Activated CD4-positive, alpha-beta memory T cell treated with anti-CD3 and anti-CD28 coated beads for 36 hours (primary cell): ENCODE measurements around the gene CEP250. TPM values are rescaled to one million over a fixed set of nuclear protein-coding genes. Genes with fewer than 3 reads are reported as not detected.
A peak's percentile ranks its signal among the peaks of the same experiment; 100 is the strongest.
"Not testable (repeated sequence)": the region's sequence is repeated elsewhere in the genome, so short reads cannot be mapped to it uniquely, and the experiment has no call there.

Source experiments
- CTCF ChIA-PET: fragments of 350-600 bp; sonication (Branson Sonifier 250); formaldehyde crosslinking; loops from one replicate; lab custom pipeline; 2021; ENCODE audit warnings: antibody characterized with exemption, inconsistent platforms; lab: Charles Lee
- POLR2A ChIA-PET: fragments of 350-600 bp; sonication (Branson Sonifier 250); formaldehyde crosslinking; loops from one replicate; lab custom pipeline; 2021; ENCODE audit warnings: antibody characterized with exemption; lab: Charles Lee
- DNase-seq: peaks from one replicate; pipeline ENCODE4 v3.0.0-alpha.2; 2020
- H3K27ac Mint-ChIP-seq: one replicate; pipeline ENCODE4 v1.8.0; 2021; ENCODE audit warnings: mixed read lengths
- H3K27me3 Mint-ChIP-seq: one replicate; pipeline ENCODE4 v1.8.0; 2021; ENCODE audit warnings: mixed read lengths
- H3K36me3 Mint-ChIP-seq: one replicate; pipeline ENCODE4 v1.8.0; 2021; ENCODE audit warnings: mixed read lengths
- H3K4me1 Mint-ChIP-seq: one replicate; pipeline ENCODE4 v1.8.0; 2021; ENCODE audit warnings: low read depth, mixed read lengths
- H3K4me3 Mint-ChIP-seq: one replicate; pipeline ENCODE4 v1.8.0; 2021; ENCODE audit warnings: mild to moderate bottlenecking, mixed read lengths
- H3K9me3 Mint-ChIP-seq: one replicate; pipeline ENCODE4 v1.8.0; 2021; ENCODE audit warnings: mixed read lengths
- intact Hi-C: fragments of 100-400 bp; cut with micrococcal nuclease; formaldehyde crosslinking; loops from one replicate; pipeline ENCODE4 v1.15.1; 2023
- total RNA-seq, 2 experiments: library from RNA; stranded (reverse); gene quantifications; one replicate each; pipeline ENCODE4 v1.2.3, GENCODE V29; 2021

The CEP250 gene
- total RNA-seq, 2 experiments from 2014 or later = 47.2 to 60.8 TPM

DNA sequence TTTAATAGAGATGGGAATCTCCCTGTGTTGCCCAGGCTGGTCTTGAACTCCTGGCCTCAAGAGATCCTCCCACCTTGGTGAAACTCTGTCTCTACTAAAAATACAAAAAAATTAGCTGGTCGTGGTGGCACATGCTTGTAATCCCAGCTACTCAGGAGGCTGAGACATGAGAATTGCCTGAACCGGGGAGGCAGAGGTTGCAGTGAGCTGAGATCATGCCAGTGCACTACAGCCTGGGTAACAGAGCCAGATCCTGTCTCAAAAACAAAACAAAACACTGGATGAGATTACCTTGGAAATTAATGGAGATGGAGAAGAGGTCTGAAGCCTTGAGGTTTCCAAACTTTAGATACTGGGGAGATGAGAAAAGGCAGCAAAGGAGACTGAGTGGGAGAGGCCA, 2.1 kb downstream of the CEP250 start:
- DNase-seq, H3K27me3 Mint-ChIP-seq, H3K4me3 Mint-ChIP-seq, H3K27ac Mint-ChIP-seq, H3K9me3 Mint-ChIP-seq, H3K36me3 Mint-ChIP-seq: not testable (repeated sequence)
- intact Hi-C loops = loop anchor here (5.0 to 10.0 kb wide), 3 partner anchors 85 to 363 kb away; partner anchors contain the start of genes CPNE1, ERGIC3, RBM12 and TRPC4AP
- ChIA-PET POLR2A (interaction anchor here (1.3 kb wide), 1 partner anchor 242 kb away, joined by 3 read pairs; the partner anchor contains the start of genes NFS1 and ROMO1), CTCF (interaction anchor here (1.8 kb wide), 1 partner anchor 10 kb away, joined by 9 read pairs; no protein-coding TSS in a partner anchor)
- H3K4me1 Mint-ChIP-seq = peaks cover 28% of the 10 kb centered on the region

- ChIA-PET POLR2A (interaction anchor here (0.9 kb wide), 1 partner anchor 32 kb away, joined by 3 read pairs; no protein-coding TSS in a partner anchor), CTCF (interaction anchor here (1.0 to 1.8 kb wide), 3 partner anchors 11 to 16 kb away, joined by 3 to 9 read pairs (median 3); no protein-coding TSS in a partner anchor)
- intact Hi-C loops = loop anchor here (5.0 to 10.0 kb wide), 3 partner anchors 84 to 364 kb away; partner anchors contain the start of genes CPNE1, ERGIC3, RBM12 and TRPC4AP
- Mint-ChIP-seq H3K36me3 (peaks cover 3% of the 10 kb centered on the region), H3K27ac (no peak overlapping the region), H3K27me3 (no peaks in the 10 kb centered on the region), H3K4me1 (peaks cover 25% of the 10 kb centered on the region), H3K4me3 (no peak overlapping the region), H3K9me3 (no peaks in the 10 kb centered on the region)
- DNase-seq = no peak
These were observed 3.0 kb downstream of the CEP250 start for GRCh38 chr20:35458388-35458787.

GRCh38 chr20:35461620-35462019, 6.2 kb downstream of the CEP250 start:
- H3K27me3 Mint-ChIP-seq = no peaks in the 10 kb centered on the region
- ChIA-PET CTCF (interaction anchor here (0.6 to 1.2 kb wide), 3 partner anchors 10 to 29 kb away, joined by 3 to 4 read pairs (median 4); no protein-coding TSS in a partner anchor), POLR2A (no interaction called here)
- intact Hi-C loops = no loop called here
- DNase-seq = no peak
- H3K9me3 Mint-ChIP-seq = no peaks in the 10 kb centered on the region
- no peak overlapping the region for H3K27ac Mint-ChIP-seq
- no peak overlapping the region for H3K4me3 Mint-ChIP-seq
- H3K36me3 Mint-ChIP-seq = peaks cover 3% of the 10 kb centered on the region
- peaks cover 9% of the 10 kb centered on the region for H3K4me1 Mint-ChIP-seq

DNA sequence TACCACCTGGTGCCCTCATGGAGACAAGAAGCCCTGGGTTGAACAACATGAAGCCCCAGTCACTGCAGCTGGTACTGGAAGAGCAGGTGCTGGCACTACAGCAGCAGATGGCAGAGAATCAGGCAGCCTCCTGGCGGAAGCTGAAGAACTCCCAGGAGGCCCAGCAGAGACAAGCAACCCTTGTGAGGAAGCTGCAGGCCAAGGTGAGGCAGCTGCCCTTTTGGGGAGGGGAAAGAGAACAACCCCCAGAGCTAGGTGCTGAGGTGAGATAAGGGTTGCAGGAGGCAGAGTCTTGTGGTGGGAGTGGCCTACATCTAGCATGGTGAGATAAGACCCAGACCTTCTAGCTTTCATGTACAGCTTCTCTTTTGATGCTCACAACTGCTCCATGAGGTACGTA, 7.0 kb downstream of the CEP250 start:
- POLR2A ChIA-PET = no interaction called here
- CTCF ChIA-PET = interaction anchor here (0.6 to 3.5 kb wide), 11 partner anchors 9 to 531 kb away, joined by 3 to 18 read pairs (median 4); no protein-coding TSS in a partner anchor
- Mint-ChIP-seq H3K36me3 (peaks cover 3% of the 10 kb centered on the region), H3K9me3 (no peaks in the 10 kb centered on the region), H3K27me3 (no peaks in the 10 kb centered on the region), H3K4me3 (no peak overlapping the region), H3K4me1 (peaks cover 4% of the 10 kb centered on the region), H3K27ac (no peak overlapping the region)
- intact Hi-C loops = no loop called here
- no peak for DNase-seq

- Mint-ChIP-seq H3K4me3 (no peak overlapping the region), H3K27ac (no peak overlapping the region), H3K27me3 (no peaks in the 10 kb centered on the region), H3K9me3 (no peaks in the 10 kb centered on the region), H3K36me3 (peaks cover 5% of the 10 kb centered on the region), H3K4me1 (no peaks in the 10 kb centered on the region)
- ChIA-PET CTCF (interaction anchor here (0.6 to 3.5 kb wide), 35 partner anchors 9 to 529 kb away, joined by 3 to 19 read pairs (median 3); partner anchors contain the start of genes CEP250, ERGIC3, NFS1 and ROMO1), POLR2A (no interaction called here)
- intact Hi-C loops = no loop called here
- DNase-seq = peak; percentile 58
These were observed 8.3 kb downstream of the CEP250 start for GRCh38 chr20:35463455-35464300.

DNA sequence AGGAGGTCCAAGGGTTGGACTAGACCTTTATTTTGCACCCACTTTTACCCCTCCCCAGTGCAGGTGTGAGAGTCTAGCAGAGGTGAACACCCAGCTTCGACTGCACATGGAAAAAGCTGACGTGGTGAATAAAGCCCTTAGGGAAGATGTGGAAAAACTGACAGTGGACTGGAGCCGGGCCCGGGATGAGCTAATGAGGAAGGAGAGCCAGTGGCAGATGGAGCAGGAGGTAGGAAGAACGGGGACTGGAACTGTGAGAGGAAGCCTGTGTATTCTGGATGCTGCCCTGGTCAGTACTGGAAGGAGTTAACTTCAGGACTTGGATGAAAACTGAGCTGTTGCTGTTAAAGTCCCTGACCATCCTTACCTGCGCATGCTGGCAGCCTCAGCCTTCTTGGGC, 10.6 kb downstream of the CEP250 start:
- Mint-ChIP-seq H3K36me3 (peaks cover 8% of the 10 kb centered on the region), H3K9me3 (no peaks in the 10 kb centered on the region), H3K4me1 (no peaks in the 10 kb centered on the region), H3K27ac (no peak overlapping the region), H3K27me3 (no peaks in the 10 kb centered on the region), H3K4me3 (no peak overlapping the region)
- DNase-seq = no peak
- CTCF ChIA-PET = interaction anchor here (1.0 to 1.9 kb wide), 3 partner anchors 10 to 135 kb away, joined by 3 to 6 read pairs (median 5); partner anchors contain the start of gene CEP250
- intact Hi-C loops = no loop called here
- POLR2A ChIA-PET = interaction anchor here (2.2 kb wide), 1 partner anchor 11 kb away, joined by 11 read pairs; the partner anchor contains the start of gene CEP250

DNA sequence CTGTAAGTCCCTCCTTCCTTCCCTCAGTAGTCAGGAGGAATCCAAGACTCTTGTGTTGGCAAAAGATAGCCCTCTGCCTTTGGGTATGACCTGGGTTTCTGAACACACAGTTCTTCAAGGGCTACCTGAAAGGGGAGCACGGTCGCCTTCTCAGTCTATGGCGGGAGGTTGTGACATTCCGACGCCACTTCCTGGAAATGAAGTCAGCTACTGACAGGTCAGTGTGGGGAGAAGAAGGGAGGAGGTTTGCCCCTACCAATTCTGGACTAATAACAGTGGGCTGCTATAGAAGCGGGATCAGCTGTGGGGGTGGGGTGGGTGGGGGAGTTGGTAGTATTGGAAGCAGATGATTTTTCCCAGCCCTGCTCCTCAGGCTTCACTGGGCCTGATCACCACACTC, 11.5 kb downstream of the CEP250 start:
- intact Hi-C loops = no loop called here

DNA sequence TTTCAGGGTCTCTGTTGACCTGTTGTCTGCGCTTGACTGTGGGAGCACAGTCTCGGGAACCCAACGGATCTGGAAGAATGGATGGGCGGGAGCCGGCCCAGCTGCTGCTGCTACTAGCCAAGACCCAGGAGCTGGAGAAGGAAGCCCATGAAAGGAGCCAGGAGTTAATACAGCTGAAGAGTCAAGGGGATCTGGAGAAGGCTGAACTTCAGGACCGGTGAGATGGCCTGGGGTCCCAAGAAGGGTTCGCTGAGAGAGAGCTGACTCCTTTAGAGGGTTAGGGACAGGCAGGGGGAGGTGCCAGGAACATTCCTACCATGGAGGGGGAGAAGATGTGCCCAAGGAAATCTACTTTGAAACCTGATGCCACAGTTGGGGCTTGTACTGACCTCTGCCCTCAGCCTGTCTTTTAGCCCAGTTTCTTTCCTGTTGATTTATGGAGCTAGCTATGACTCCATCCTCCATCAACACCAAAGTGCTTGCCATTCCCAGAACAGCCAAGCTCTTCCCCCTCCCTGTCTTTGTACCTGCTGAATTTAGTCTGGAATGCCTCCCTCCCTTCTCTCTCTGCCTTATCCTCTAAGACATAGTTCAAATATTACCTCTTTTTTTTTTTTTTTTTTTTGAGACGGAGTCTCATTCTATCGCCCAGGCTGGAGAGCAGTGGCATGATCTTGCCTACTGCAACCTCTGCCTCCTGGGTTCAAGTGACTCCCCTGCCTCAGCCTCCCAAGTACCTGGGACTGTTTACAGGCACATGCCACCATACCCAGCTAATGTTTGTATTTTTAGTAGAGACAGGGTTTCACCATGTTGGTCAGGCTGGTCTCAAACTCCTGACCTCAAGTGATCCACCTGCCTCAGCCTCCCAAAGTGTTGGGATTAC, 12.2 kb downstream of the CEP250 start:
- intact Hi-C loops = no loop called here
- ChIA-PET CTCF (interaction anchor here (0.9 kb wide), 1 partner anchor 18 kb away, joined by 3 read pairs; no protein-coding TSS in a partner anchor), POLR2A (interaction anchor here (2.2 kb wide), 1 partner anchor 12 kb away, joined by 11 read pairs; the partner anchor contains the start of gene CEP250)
- Mint-ChIP-seq H3K27ac (no peak overlapping the region), H3K4me1 (no peaks in the 10 kb centered on the region), H3K36me3 (peaks cover 7% of the 10 kb centered on the region), H3K27me3 (no peaks in the 10 kb centered on the region), H3K4me3 (no peak overlapping the region), H3K9me3 (no peaks in the 10 kb centered on the region)
- no peak for DNase-seq

More for the DNA sequence above, 11.5 kb downstream of the CEP250 start:
- ChIA-PET CTCF (interaction anchor here (0.8 to 1.9 kb wide), 5 partner anchors 11 to 134 kb away, joined by 3 to 6 read pairs (median 3); partner anchors contain the start of gene CEP250), POLR2A (interaction anchor here (2.2 kb wide), 1 partner anchor 12 kb away, joined by 11 read pairs; the partner anchor contains the start of gene CEP250)
- Mint-ChIP-seq H3K27me3 (no peaks in the 10 kb centered on the region), H3K36me3 (peaks cover 9% of the 10 kb centered on the region), H3K9me3 (no peaks in the 10 kb centered on the region), H3K27ac (no peak overlapping the region), H3K4me3 (no peak overlapping the region), H3K4me1 (no peaks in the 10 kb centered on the region)
- DNase-seq = no peak

DNA sequence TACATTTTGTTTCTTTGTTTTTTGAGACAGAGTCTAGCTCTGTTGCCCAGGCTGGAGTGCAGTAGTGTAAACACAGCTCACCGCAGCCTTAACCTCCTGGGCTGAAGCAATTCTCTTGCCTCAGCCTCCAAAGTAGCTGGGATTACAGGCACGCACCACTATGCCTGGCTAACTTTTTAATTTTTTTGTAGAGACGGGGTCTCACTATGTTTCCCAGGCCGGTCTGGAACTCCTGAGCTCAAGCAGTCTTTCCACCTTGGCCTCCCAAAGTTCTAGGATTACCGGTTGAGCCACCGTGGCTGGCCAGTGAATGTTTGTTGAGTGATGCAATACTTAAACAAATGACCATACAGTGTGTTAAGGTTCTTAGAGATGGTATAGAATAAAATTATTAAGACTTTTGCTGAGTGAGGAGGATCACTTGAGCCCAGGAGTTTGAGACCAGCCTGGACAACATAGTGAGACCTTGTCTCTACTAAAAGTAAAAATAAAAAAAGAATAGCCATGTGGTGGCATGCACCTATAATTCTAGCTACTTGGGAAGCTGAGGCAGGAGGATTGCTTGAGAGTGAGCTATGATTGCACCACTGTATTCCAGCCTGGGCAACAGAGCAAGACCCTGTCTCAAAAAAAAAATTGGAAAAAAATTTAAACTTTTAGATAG, 13.4 kb downstream of the CEP250 start:
- Mint-ChIP-seq H3K36me3 (peaks cover 7% of the 10 kb centered on the region), H3K4me3 (no peak overlapping the region), H3K27me3 (no peaks in the 10 kb centered on the region), H3K9me3 (no peaks in the 10 kb centered on the region), H3K4me1 (no peaks in the 10 kb centered on the region), H3K27ac (no peak overlapping the region)
- CTCF ChIA-PET = interaction anchor here (0.6 to 1.3 kb wide), 4 partner anchors 8 to 920 kb away, joined by 3 read pairs; no protein-coding TSS in a partner anchor
- DNase-seq = no peak
- intact Hi-C loops = no loop called here
- POLR2A ChIA-PET = interaction anchor here (0.6 to 1.0 kb wide), 2 partner anchors 12 to 22 kb away, joined by 3 read pairs; no protein-coding TSS in a partner anchor

DNA sequence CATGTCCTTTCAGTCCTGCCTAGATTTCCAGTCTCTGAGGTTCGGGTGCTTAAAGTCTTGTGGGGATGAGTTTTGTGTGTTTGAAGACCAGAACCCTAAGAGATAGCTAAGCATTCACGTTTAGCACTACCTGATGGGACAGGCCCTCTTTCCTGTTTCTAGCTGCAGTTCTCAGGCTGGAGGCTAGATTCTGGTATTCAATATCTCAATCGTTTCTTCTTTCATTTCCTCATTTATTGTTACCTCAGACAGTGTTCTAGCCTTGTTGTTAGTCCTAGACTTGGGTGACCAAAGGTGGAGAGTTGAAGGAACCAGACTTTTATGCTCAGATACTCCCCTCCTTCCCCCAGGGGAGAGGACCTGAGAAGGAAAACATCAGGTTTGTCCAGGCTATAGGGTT, 16.8 kb downstream of the CEP250 start:
- no peak overlapping the region for H3K4me3 Mint-ChIP-seq
- no peaks in the 10 kb centered on the region for H3K4me1 Mint-ChIP-seq
- ChIA-PET CTCF (interaction anchor here (1.6 kb wide), 1 partner anchor 10 kb away, joined by 4 read pairs; no protein-coding TSS in a partner anchor), POLR2A (no interaction called here)
- no peaks in the 10 kb centered on the region for H3K9me3 Mint-ChIP-seq
- no peaks in the 10 kb centered on the region for H3K27me3 Mint-ChIP-seq
- intact Hi-C loops = no loop called here
- H3K27ac Mint-ChIP-seq = no peak overlapping the region
- H3K36me3 Mint-ChIP-seq = peaks cover 7% of the 10 kb centered on the region
- no peak for DNase-seq
